HepG2 (cell line): ENCODE measurements around the gene ME2. TPM values are rescaled to one million over a fixed set of nuclear protein-coding genes. Genes with fewer than 3 reads are reported as not detected.

Source experiments
- DPF2 ChIP-seq: sonication (generic); formaldehyde crosslinking; IDR thresholded peaks from 2 replicates; pipeline ENCODE4 v1.4.0; 2020; ENCODE audit warnings: mild to moderate bottlenecking, low read depth, missing genetic modification reagents, borderline replicate concordance
- FOXC1 ChIP-seq: sonication (generic); formaldehyde crosslinking; IDR thresholded peaks from 2 replicates; pipeline ENCODE4 v1.8.0; 2022; ENCODE audit warnings: mild to moderate bottlenecking, missing genetic modification reagents, borderline replicate concordance
- GABPA ChIP-seq, 2 experiments: IDR thresholded peaks; 2 replicates each; pipeline ENCODE4 v1.6.1; 2011 to 2016; ENCODE audit warnings: low read depth in 2 of 2, low read length in 1 of 2, missing biosample characterization in 1 of 2, missing genetic modification characterization in 1 of 2
- HCFC1 ChIP-seq: fragments of 150-350 bp; IDR thresholded peaks from 2 replicates; pipeline ENCODE4 v1.6.1; 2014; ENCODE audit warnings: low read depth, low read length
- HNRNPH1 ChIP-seq: fragments of 200-400 bp; formaldehyde crosslinking; optimal IDR thresholded peaks from 2 replicates; pipeline ENCODE3; 2017; ENCODE audit warnings: mild to moderate bottlenecking, low read depth, low read length
- JDP2 ChIP-seq: sonication (generic); formaldehyde crosslinking; IDR thresholded peaks from 2 replicates; pipeline ENCODE4 v1.8.1; 2022; ENCODE audit warnings: missing genetic modification reagents, borderline replicate concordance
- KMT2B ChIP-seq: IDR thresholded peaks from 2 replicates; pipeline ENCODE4 v1.6.1; 2016; ENCODE audit warnings: missing genetic modification reagents, missing compliant biosample characterization
- NFYC ChIP-seq: IDR thresholded peaks from 2 replicates; pipeline ENCODE4 v1.6.1; 2016; ENCODE audit warnings: missing genetic modification reagents, missing compliant biosample characterization
- PRPF4 ChIP-seq: fragments of 200-400 bp; formaldehyde crosslinking; IDR thresholded peaks from 2 replicates; pipeline ENCODE4 v1.6.1; 2016; ENCODE audit warnings: low read length, low read depth; ENCODE audit not compliant: poor library complexity, severe bottlenecking
- RNF219 ChIP-seq: sonication (generic); formaldehyde crosslinking; IDR thresholded peaks from 2 replicates; pipeline ENCODE4 v1.5.0; 2020; ENCODE audit warnings: mild to moderate bottlenecking, missing genetic modification reagents
- SCMH1 ChIP-seq: sonication (generic); formaldehyde crosslinking; IDR thresholded peaks from 2 replicates; pipeline ENCODE4 v1.9.0; 2021; ENCODE audit warnings: missing genetic modification reagents, mild to moderate bottlenecking, borderline replicate concordance
- ZBTB4 ChIP-seq: sonication (generic); formaldehyde crosslinking; IDR thresholded peaks from 2 replicates; pipeline ENCODE4 v1.4.0; 2020; ENCODE audit warnings: missing genetic modification reagents, mild to moderate bottlenecking, borderline replicate concordance
- ZFP36L2 ChIP-seq: sonication (generic); formaldehyde crosslinking; IDR thresholded peaks from 2 replicates; pipeline ENCODE4 v1.4.0; 2020; ENCODE audit warnings: missing genetic modification reagents
- ZFP90 ChIP-seq: sonication (generic); formaldehyde crosslinking; IDR thresholded peaks from 2 replicates; pipeline ENCODE4 v1.8.0; 2022; ENCODE audit warnings: missing genetic modification reagents, mild to moderate bottlenecking, inconsistent platforms, borderline replicate concordance
- ZNF350 ChIP-seq: sonication (generic); formaldehyde crosslinking; IDR thresholded peaks from 2 replicates; pipeline ENCODE4 v1.4.0; 2020; ENCODE audit warnings: mild to moderate bottlenecking, low read depth, missing genetic modification reagents, borderline replicate concordance
- ZNF430 ChIP-seq: sonication (generic); formaldehyde crosslinking; IDR thresholded peaks from 2 replicates; pipeline ENCODE4 v1.9.0; 2021; ENCODE audit warnings: mild to moderate bottlenecking, missing genetic modification reagents
- ZNF550 ChIP-seq: sonication (generic); formaldehyde crosslinking; IDR thresholded peaks from 2 replicates; pipeline ENCODE4 v1.4.0; 2020; ENCODE audit warnings: mild to moderate bottlenecking, missing genetic modification reagents, borderline replicate concordance
- ZNF747 ChIP-seq: sonication (generic); formaldehyde crosslinking; IDR thresholded peaks from 2 replicates; pipeline ENCODE4 v1.8.1; 2023; ENCODE audit warnings: missing genetic modification reagents, mild to moderate bottlenecking, borderline replicate concordance
- ZNF768 ChIP-seq: sonication (generic); formaldehyde crosslinking; IDR thresholded peaks from 2 replicates; pipeline ENCODE4 v1.4.0; 2020; ENCODE audit warnings: missing genetic modification reagents
- ZSCAN12 ChIP-seq: sonication (generic); formaldehyde crosslinking; IDR thresholded peaks from 2 replicates; pipeline ENCODE4 v1.9.0; 2021; ENCODE audit warnings: mild to moderate bottlenecking, missing genetic modification reagents
- polyA plus RNA-seq, 8 experiments: library from polyadenylated mRNA; depleted of rRNA in 3 of 8; stranded (reverse) in 7 of 8; unstranded in 1 of 8; fragments of >200 nt; fragmentation: Illumina TruSeq in 4 of 8; extraction: Trizol in 4 of 8; gene quantifications; 2 replicates each; pipeline versions ENCODE4 v1.2.1 to v1.2.3, GENCODE V29; 2011 to 2016; ENCODE audit warnings: low read depth in 4 of 8, missing spikeins in 1 of 8, mixed read lengths in 1 of 8; ENCODE audit not compliant: insufficient read depth in 1 of 8
- total RNA-seq, 5 experiments: library from RNA; depleted of rRNA; stranded (reverse); fragments of >200 nt; fragmentation: Illumina TruSeq; extraction: Trizol; gene quantifications; 2 replicates each; pipeline ENCODE4 v1.2.3, GENCODE V29; 2016; ENCODE audit warnings: low read depth in 1 of 5
- TF ChIP-seq, protein P1 (sequence below): sonication (generic); formaldehyde crosslinking; IDR thresholded peaks from 2 replicates; pipeline ENCODE4 v1.8.1; 2023; ENCODE audit warnings: mild to moderate bottlenecking, missing genetic modification reagents

ME2 gene
- total and polyA plus RNA-seq, 2 of the 13 experiments (the other 11 are each of a cell fraction or from before 2014, with no cell fraction given), result 17.3 to 20.6 TPM

- TF ChIP-seq HNRNPH1 (no peak), RNF219 (CRISPR knock-in tag) (no peak), ZNF350 (no peak), ZSCAN12 (CRISPR knock-in tag) (0 out of 2 replicates have a peak, but pooled peaks have one; percentile 49), ZNF430 (0 out of 2 replicates have a peak, but pooled peaks have one; percentile 36), FOXC1 (no peak), DPF2 (CRISPR knock-in tag) (no peak), PRPF4 (no peak), ZNF747 (no peak; the same call in 1 of the 2 replicates), ZFP90 (no peak), NFYC (no peak), ZFP36L2 (no peak), KMT2B (CRISPR knock-in tag) (peak; percentile 73), ZBTB4 (CRISPR knock-in tag) (no peak), GABPA (IDR thresholded peaks at IDR 0.05; ENCODE audit: low read depth, low read length) (peak; percentile 81), GABPA (CRISPR knock-in tag; IDR thresholded peaks at IDR 0.05; ENCODE audit: low read depth) (peak; percentile 63), JDP2 (CRISPR knock-in tag) (no peak), ZNF768 (peak; percentile 77; the same call in 1 of the 2 replicates), SCMH1 (no peak), ZNF550 (CRISPR knock-in tag) (0 out of 2 replicates have a peak, but pooled peaks have one; percentile 62), HCFC1 (peak; percentile 31; the same call in 1 of the 2 replicates)
- TF ChIP-seq, protein P1, sequence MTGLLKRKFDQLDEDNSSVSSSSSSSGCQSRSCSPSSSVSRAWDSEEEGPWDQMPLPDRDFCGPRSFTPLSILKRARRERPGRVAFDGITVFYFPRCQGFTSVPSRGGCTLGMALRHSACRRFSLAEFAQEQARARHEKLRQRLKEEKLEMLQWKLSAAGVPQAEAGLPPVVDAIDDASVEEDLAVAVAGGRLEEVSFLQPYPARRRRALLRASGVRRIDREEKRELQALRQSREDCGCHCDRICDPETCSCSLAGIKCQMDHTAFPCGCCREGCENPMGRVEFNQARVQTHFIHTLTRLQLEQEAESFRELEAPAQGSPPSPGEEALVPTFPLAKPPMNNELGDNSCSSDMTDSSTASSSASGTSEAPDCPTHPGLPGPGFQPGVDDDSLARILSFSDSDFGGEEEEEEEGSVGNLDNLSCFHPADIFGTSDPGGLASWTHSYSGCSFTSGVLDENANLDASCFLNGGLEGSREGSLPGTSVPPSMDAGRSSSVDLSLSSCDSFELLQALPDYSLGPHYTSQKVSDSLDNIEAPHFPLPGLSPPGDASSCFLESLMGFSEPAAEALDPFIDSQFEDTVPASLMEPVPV (CRISPR knock-in tag), result peak; percentile 82
Measured at GRCh38 chr18:50967714-50968661, 89.1 kb downstream of the ME2 start, which contains the start of gene ELAC1 (continued).
